Vagina (tissue), 2 donors: ENCODE measurements around the gene RAB40C.

ENCODE experiments used
- POLR2A ChIP-seq, 2 donors: fragments of 450-650 bp; IDR thresholded peaks; one replicate each; pipeline ENCODE4 v1.6.1; 2017; ENCODE audit warnings: antibody characterized with exemption in 2 of 2, mild to moderate bottlenecking in 2 of 2, moderate library complexity in 2 of 2
- TF ChIP-seq, protein P1 (sequence below), 3 experiments: fragments of 450-650 bp in 2 of 3; fragments of 200-600 bp in 1 of 3; sonication (generic) in 1 of 3; IDR thresholded peaks; one replicate each; pipeline ENCODE4 v1.5.1; 2017 to 2019; ENCODE audit warnings: antibody characterized with exemption in 3 of 3, mild to moderate bottlenecking in 2 of 3, moderate library complexity in 2 of 3

DNA sequence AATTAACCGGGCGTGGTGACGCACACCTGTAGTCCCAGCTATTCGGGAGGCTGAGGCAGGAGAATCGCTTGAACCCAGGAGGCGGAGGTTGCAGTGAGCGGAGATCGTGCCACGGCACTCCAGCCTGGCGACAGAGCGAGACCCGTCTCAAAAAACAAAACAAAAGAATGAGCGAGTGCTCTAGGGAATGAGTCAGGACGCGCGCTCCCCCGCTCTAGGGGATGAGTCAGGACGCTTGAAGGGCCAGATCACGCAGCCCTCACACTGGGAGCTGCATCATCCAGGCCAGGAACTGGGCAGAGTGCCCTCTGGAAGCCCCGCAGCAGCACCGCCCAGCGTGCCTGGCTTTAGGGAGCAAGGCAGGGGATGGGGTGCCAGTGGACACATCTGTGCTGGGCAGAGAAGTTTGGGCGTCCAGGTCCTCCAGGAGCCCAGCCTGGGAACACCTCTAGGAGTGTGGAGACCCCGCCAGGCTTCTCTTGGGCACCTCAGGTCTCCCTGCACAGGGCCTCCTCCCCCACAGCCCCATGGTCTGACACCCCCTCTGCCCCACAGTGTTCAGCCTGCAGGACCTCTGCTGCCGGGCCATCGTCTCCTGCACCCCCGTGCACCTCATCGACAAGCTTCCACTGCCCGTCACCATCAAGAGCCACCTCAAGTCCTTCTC is 37.1 kb downstream of the RAB40C start:
- TF ChIP-seq, protein P1, sequence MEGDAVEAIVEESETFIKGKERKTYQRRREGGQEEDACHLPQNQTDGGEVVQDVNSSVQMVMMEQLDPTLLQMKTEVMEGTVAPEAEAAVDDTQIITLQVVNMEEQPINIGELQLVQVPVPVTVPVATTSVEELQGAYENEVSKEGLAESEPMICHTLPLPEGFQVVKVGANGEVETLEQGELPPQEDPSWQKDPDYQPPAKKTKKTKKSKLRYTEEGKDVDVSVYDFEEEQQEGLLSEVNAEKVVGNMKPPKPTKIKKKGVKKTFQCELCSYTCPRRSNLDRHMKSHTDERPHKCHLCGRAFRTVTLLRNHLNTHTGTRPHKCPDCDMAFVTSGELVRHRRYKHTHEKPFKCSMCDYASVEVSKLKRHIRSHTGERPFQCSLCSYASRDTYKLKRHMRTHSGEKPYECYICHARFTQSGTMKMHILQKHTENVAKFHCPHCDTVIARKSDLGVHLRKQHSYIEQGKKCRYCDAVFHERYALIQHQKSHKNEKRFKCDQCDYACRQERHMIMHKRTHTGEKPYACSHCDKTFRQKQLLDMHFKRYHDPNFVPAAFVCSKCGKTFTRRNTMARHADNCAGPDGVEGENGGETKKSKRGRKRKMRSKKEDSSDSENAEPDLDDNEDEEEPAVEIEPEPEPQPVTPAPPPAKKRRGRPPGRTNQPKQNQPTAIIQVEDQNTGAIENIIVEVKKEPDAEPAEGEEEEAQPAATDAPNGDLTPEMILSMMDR (IDR thresholded peaks at IDR 0.05): no peak
- TF ChIP-seq POLR2A (IDR thresholded peaks at IDR 0.05): no peak
